ENCODE data around the gene FBXO28. TPM values are rescaled to one million over a fixed set of nuclear protein-coding genes. Genes with fewer than 3 reads are reported as not detected.
"Not testable (repeated sequence)": the region's sequence is repeated elsewhere in the genome, so short reads cannot be mapped to it uniquely, and the experiment has no call there.

The FBXO28 gene
- total and polyA plus RNA-seq, 2 donors (not counting 3 experiments of a cell fraction or from before 2014, with no cell fraction given) = 8.9 to 32.6 TPM

GRCh38 chr1:224205438-224205840, 91.5 kb downstream of the FBXO28 start:
- Histone ChIP-seq H2AFZ (ENCODE audit: low read depth, low read length) (peak overlapping the region; percentile 77), H3K27me3 (ENCODE audit: control insufficient read depth in 2 of 2, insufficient read depth in 2 of 2, low read length in 2 of 2) (no peaks in the 10 kb centered on the region), H3K9me1 (replicated peaks; ENCODE audit: control insufficient read depth, extremely low read depth, insufficient read depth, low read length) (no peaks in the 10 kb centered on the region), H4K20me1 (replicated peaks; ENCODE audit: control insufficient read depth, extremely low read depth, insufficient read depth, low read length) (no peaks in the 10 kb centered on the region), H3K4me2 (ENCODE audit: insufficient read depth, low read length) (peak overlapping the region; percentile 85), H3K36me3 (ENCODE audit: control insufficient read depth in 2 of 2, extremely low read depth in 1 of 2, insufficient read depth in 2 of 2, low read length in 2 of 2) (no peaks in the 10 kb centered on the region), H3K79me2 (ENCODE audit: control insufficient read depth, insufficient read depth, low read length) (no peaks in the 10 kb centered on the region), H3K9me3 (replicated peaks; ENCODE audit: control insufficient read depth, insufficient read depth, low read length) (no peaks in the 10 kb centered on the region), H3K9ac (replicated peaks; ENCODE audit: extremely low read depth, insufficient read depth, low read length) (peak overlapping the region; percentile 32), H3K4me1 (ENCODE audit: control insufficient read depth, extremely low read depth, insufficient read depth, low read length) (peaks cover 16% of the 10 kb centered on the region), H3K4me3 (replicated peaks in 1 of 3; ENCODE audit: insufficient read depth in 1 of 3, low read depth in 1 of 3, low read length in 3 of 3) (peak overlapping the region in 1 of 3 experiments; percentile 54), H3K27ac (ENCODE audit: insufficient read depth, low read depth, low read length) (peak overlapping the region; percentile 61)
- ChIA-PET CTCF (interaction anchor here (0.7 to 1.6 kb wide), 5 partner anchors 7 to 89 kb away, joined by 3 to 5 read pairs (median 3); no protein-coding TSS in a partner anchor), POLR2A (no interaction called here)
- BruUV-seq (replicated peaks) = no TSS peak
- dilution Hi-C loops (cut with MboI; ENCODE audit: extremely low pct_ligation_motif_present, low sequenced_read_pairs) = no loop called here
- DNase-seq (ENCODE audit: low read depth, low spot score) (peak; percentile 89), FAIRE-seq (peak; percentile 58)
- intact Hi-C loops (cut with micrococcal nuclease) = loop anchor here (2.0 kb wide), 1 partner anchor 23 kb away; the partner anchor contains the start of gene DEGS1
- TF ChIP-seq MAX (IDR thresholded peaks at IDR 0.05; ENCODE audit: insufficient read depth, insufficient read length) (no peak), FOS (IDR thresholded peaks at IDR 0.05; ENCODE audit: borderline replicate concordance, insufficient read depth, low read length) (peak; percentile 38)

GRCh38 chr1:224205931-224206538, 92.1 kb downstream of the FBXO28 start:
- H3K4me3 ChIP-seq (replicated peaks in 1 of 3; ENCODE audit: insufficient read depth in 1 of 3, low read depth in 1 of 3, low read length in 3 of 3); H3K79me2 ChIP-seq (ENCODE audit: control insufficient read depth, insufficient read depth, low read length); H3K27me3 ChIP-seq (ENCODE audit: control insufficient read depth in 2 of 2, insufficient read depth in 2 of 2, low read length in 2 of 2); POLR2A ChIA-PET; DNase-seq (ENCODE audit: low read depth, low spot score); H4K20me1 ChIP-seq (replicated peaks; ENCODE audit: control insufficient read depth, extremely low read depth, insufficient read depth, low read length); BruUV-seq (replicated peaks); dilution Hi-C loops (cut with MboI; ENCODE audit: extremely low pct_ligation_motif_present, low sequenced_read_pairs); FAIRE-seq; H3K9me3 ChIP-seq (replicated peaks; ENCODE audit: control insufficient read depth, insufficient read depth, low read length); H3K36me3 ChIP-seq (ENCODE audit: control insufficient read depth in 2 of 2, extremely low read depth in 1 of 2, insufficient read depth in 2 of 2, low read length in 2 of 2); H3K9me1 ChIP-seq (replicated peaks; ENCODE audit: control insufficient read depth, extremely low read depth, insufficient read depth, low read length): not testable (repeated sequence)
- Histone ChIP-seq H3K4me2 (ENCODE audit: insufficient read depth, low read length) (peak overlapping the region; percentile 30), H3K27ac (ENCODE audit: insufficient read depth, low read depth, low read length) (peak overlapping the region; percentile 61), H3K4me1 (ENCODE audit: control insufficient read depth, extremely low read depth, insufficient read depth, low read length) (peaks cover 16% of the 10 kb centered on the region), H2AFZ (ENCODE audit: low read depth, low read length) (peak overlapping the region; percentile 77), H3K9ac (replicated peaks; ENCODE audit: extremely low read depth, insufficient read depth, low read length) (peak overlapping the region; percentile 32)
- intact Hi-C loops (cut with micrococcal nuclease) = loop anchor here (2.0 kb wide), 1 partner anchor 23 kb away; the partner anchor contains the start of gene DEGS1
- CTCF ChIA-PET = interaction anchor here (1.1 to 1.5 kb wide), 2 partner anchors 35 to 39 kb away, joined by 3 read pairs; no protein-coding TSS in a partner anchor

Measured in endothelial cell of umbilical vein (primary cell).